Stimulated activated CD4-positive, alpha-beta T cell treated with anti-CD3 and anti-CD28 coated beads, Interleukin-15, amount 100 ng/mL, for 24 hours (primary cell): ENCODE results near the gene GLCCI1.

Source experiments
- DNase-seq: peaks from one replicate; pipeline ENCODE4 v3.0.0-alpha.2; 2020

The GLCCI1 gene

GRCh38 chr7:8136051-8136730 lies 167.6 kb downstream of the GLCCI1 start:
- no peak for DNase-seq
